Thymus (tissue), 14 donors: ENCODE measurements around the gene WDFY3. TPM values are rescaled to one million over a fixed set of nuclear protein-coding genes. Genes with fewer than 3 reads are reported as not detected.

ENCODE experiments used
- DNase-seq, 9 donors: peaks; one replicate each; pipeline ENCODE4 v3.0.0-alpha.2; 2013; ENCODE audit warnings: low spot score in 9 of 9, low read depth in 6 of 9, missing footprints in 1 of 9
- H3K27ac ChIP-seq, 2 donors: one replicate each; pipeline ENCODE4 v1.5.1; 2013; ENCODE audit warnings: control low read depth in 1 of 2, low read depth in 1 of 2, low read length in 1 of 2, mild to moderate bottlenecking in 1 of 2, moderate library complexity in 1 of 2
- H3K27me3 ChIP-seq, 2 donors: one replicate each; pipeline ENCODE4 v1.5.1; 2013; ENCODE audit warnings: low read length in 1 of 2; ENCODE audit not compliant: control insufficient read depth in 2 of 2, insufficient read depth in 1 of 2
- H3K36me3 ChIP-seq, 2 donors: one replicate each; pipeline ENCODE4 v1.5.1; 2013; ENCODE audit warnings: low read length in 1 of 2, mild to moderate bottlenecking in 1 of 2, moderate library complexity in 1 of 2; ENCODE audit not compliant: control insufficient read depth in 2 of 2, insufficient read depth in 2 of 2
- H3K4me1 ChIP-seq, 2 donors: one replicate each; pipeline ENCODE4 v1.5.1; 2013; ENCODE audit warnings: low read length in 2 of 2; ENCODE audit not compliant: control insufficient read depth in 2 of 2, insufficient read depth in 2 of 2
- H3K4me3 ChIP-seq, 2 donors: one replicate each; pipeline ENCODE4 v1.5.1; 2013; ENCODE audit warnings: low read length in 2 of 2, control low read depth in 1 of 2, mild to moderate bottlenecking in 1 of 2
- H3K9me3 ChIP-seq, 2 donors: one replicate each; pipeline ENCODE4 v1.5.1; 2013; ENCODE audit warnings: low read length in 1 of 2, mild to moderate bottlenecking in 1 of 2; ENCODE audit not compliant: control insufficient read depth in 2 of 2, insufficient read depth in 1 of 2
- WGBS: extraction: QIAGEN DNeasy Blood & Tissue Kit; methylation state at CpG from one replicate; pipeline ENCODE4 v1.1.7; 2013; 5-methylcytosine and 5-hydroxymethylcytosine counted together
- long read RNA-seq, 10 donors: transcript quantifications; one replicate each; lab custom pipeline, GENCODE V29; 2026
- polyA plus RNA-seq: library from polyadenylated mRNA; stranded (reverse); fragments of 200-250 nt; gene quantifications from one replicate; pipeline ENCODE4 v1.2.3, GENCODE V29; 2013
- total RNA-seq: library from RNA; stranded (reverse); fragments of 120-200 nt; gene quantifications from one replicate; pipeline ENCODE4 v1.2.4, GENCODE V29; 2013
- donor health status: healthy.

The WDFY3 gene
- total RNA-seq (8.3 TPM), polyA plus RNA-seq (4.8 TPM)
- long read RNA-seq, donor 1, result 0 reads
- long read RNA-seq, donor 2, result 0 reads
- long read RNA-seq, donor 3, result 0 reads
- long read RNA-seq, donor 4, result 0 reads
- long read RNA-seq, donor 5, result 0 reads
- long read RNA-seq, donor 6, partial matches to known transcripts, result 0 of 1 reads
- long read RNA-seq, donor 6, other reads (novel, unspliced or antisense), result 0 of 1 reads
- long read RNA-seq, donor 7, partial matches to known transcripts, result 0 of 1 reads
- long read RNA-seq, donor 7, other reads (novel, unspliced or antisense), result 0 of 1 reads
- long read RNA-seq, donor 8, result 0 reads
- long read RNA-seq, donor 9, result 0 reads
- long read RNA-seq, donor 10, result 0 reads

GRCh38 chr4:84966382-84967242, at the start of gene WDFY3:
Gene WDFY3 (minus strand): TSS chr4:84966690. CDS start chr4:84860591, 106,099 bp downstream.
- Histone ChIP-seq H3K27ac (peak within 1 kb of the TSS; percentile 47 to 74), H3K4me3 (peak within 1 kb of the TSS; percentile 37 to 49), H3K9me3 (no peaks in the 10 kb centered on the region), H3K36me3 (no peaks in the 10 kb centered on the region), H3K27me3 (peaks cover 24 to 42% of the 10 kb centered on the region in 2 donors), H3K4me1 (no peaks in the 10 kb centered on the region)
- WGBS, result under 1% methylated on average over 58 of the region's 58 CpGs
- DNase-seq, result peak in 2 of 9 donors; percentile 25 to 33

GRCh38 chr4:85005865-85006377, 39.4 kb upstream of the WDFY3 start:
- H3K36me3 ChIP-seq, result no peaks in the 10 kb centered on the region
- H3K9me3 ChIP-seq, result no peaks in the 10 kb centered on the region
- no peaks in the 10 kb centered on the region for H3K4me1 ChIP-seq
- no peak for DNase-seq
- H3K27ac ChIP-seq, result no peak overlapping the region
- WGBS, result over 99% methylated on average over 2 of the region's 2 CpGs
- no peak overlapping the region for H3K4me3 ChIP-seq
- H3K27me3 ChIP-seq, result no peaks in the 10 kb centered on the region

GRCh38 chr4:85000343-85000742, 33.9 kb upstream of the WDFY3 start:
- Histone ChIP-seq H3K4me3 (no peak overlapping the region), H3K27me3 (no peaks in the 10 kb centered on the region), H3K9me3 (no peaks in the 10 kb centered on the region), H3K27ac (no peak overlapping the region), H3K4me1 (no peaks in the 10 kb centered on the region), H3K36me3 (no peaks in the 10 kb centered on the region)
- 95% methylated on average over 3 of the region's 3 CpGs for WGBS
- no peak for DNase-seq

- Histone ChIP-seq H3K27me3 (no peaks in the 10 kb centered on the region), H3K9me3 (no peaks in the 10 kb centered on the region), H3K4me3 (no peak overlapping the region), H3K27ac (no peak overlapping the region), H3K36me3 (no peaks in the 10 kb centered on the region), H3K4me1 (no peaks in the 10 kb centered on the region)
- DNase-seq, result no peak
- WGBS, result 96% methylated on average over 3 of the region's 3 CpGs
Observed at GRCh38 chr4:84995386-84995785, 28.9 kb upstream of the WDFY3 start.

GRCh38 chr4:84994280-84994679, 27.8 kb upstream of the WDFY3 start:
- no peak for DNase-seq
- H3K4me3 ChIP-seq, result no peak overlapping the region
- H3K27ac ChIP-seq, result no peak overlapping the region
- no peaks in the 10 kb centered on the region for H3K4me1 ChIP-seq
- H3K36me3 ChIP-seq, result no peaks in the 10 kb centered on the region
- H3K9me3 ChIP-seq, result no peaks in the 10 kb centered on the region
- WGBS, result 68% methylated on average over 3 of the region's 3 CpGs
- no peaks in the 10 kb centered on the region for H3K27me3 ChIP-seq

- no peak overlapping the region for H3K27ac ChIP-seq
- H3K4me1 ChIP-seq, result no peaks in the 10 kb centered on the region
- no peak overlapping the region for H3K4me3 ChIP-seq
- H3K27me3 ChIP-seq, result no peaks in the 10 kb centered on the region
- WGBS, result 97% methylated on average over 2 of the region's 2 CpGs
- H3K9me3 ChIP-seq, result no peaks in the 10 kb centered on the region
- H3K36me3 ChIP-seq, result no peaks in the 10 kb centered on the region
- no peak for DNase-seq
Observed at GRCh38 chr4:84985952-84986351, 19.5 kb upstream of the WDFY3 start.

GRCh38 chr4:84977396-84977795, 10.9 kb upstream of the WDFY3 start:
- no peak overlapping the region for H3K4me3 ChIP-seq
- H3K36me3 ChIP-seq, result no peaks in the 10 kb centered on the region
- no peaks in the 10 kb centered on the region for H3K4me1 ChIP-seq
- no peaks in the 10 kb centered on the region for H3K9me3 ChIP-seq
- DNase-seq, result no peak
- H3K27ac ChIP-seq, result no peak overlapping the region
- H3K27me3 ChIP-seq, result no peaks in the 10 kb centered on the region

GRCh38 chr4:84973856-84974255, 7.4 kb upstream of the WDFY3 start:
- no peaks in the 10 kb centered on the region for H3K9me3 ChIP-seq
- peaks cover under 1 to 3% of the 10 kb centered on the region in 2 donors for H3K27me3 ChIP-seq
- no peak overlapping the region for H3K27ac ChIP-seq
- DNase-seq, result no peak
- no peaks in the 10 kb centered on the region for H3K36me3 ChIP-seq
- no peaks in the 10 kb centered on the region for H3K4me1 ChIP-seq
- no peak overlapping the region for H3K4me3 ChIP-seq

- Histone ChIP-seq H3K4me3 (no peak overlapping the region), H3K9me3 (no peaks in the 10 kb centered on the region), H3K27me3 (peaks cover 11 to 20% of the 10 kb centered on the region in 2 donors), H3K36me3 (no peaks in the 10 kb centered on the region), H3K27ac (no peak overlapping the region), H3K4me1 (no peaks in the 10 kb centered on the region)
- 9% methylated on average over 3 of the region's 3 CpGs for WGBS
- no peak for DNase-seq
Observed at GRCh38 chr4:84971319-84971932, 4.9 kb upstream of the WDFY3 start.
